Measurements from ENCODE around the gene NRF1.

NRF1 gene

GRCh38 chr7:129764247-129765084 lies 152.9 kb downstream of the NRF1 start:
- no peak for DNase-seq (ENCODE audit: low read depth)
- no peak overlapping the region for H3K4me3 ChIP-seq (ENCODE audit: low read depth, low read length)
- no peak for TF ChIP-seq CTCF (conservative IDR thresholded peaks at IDR 0.05; ENCODE audit: low read depth, low read length)

- no peak for DNase-seq (ENCODE audit: low read depth)
- no peak overlapping the region for H3K4me3 ChIP-seq (ENCODE audit: low read depth, low read length)
- TF ChIP-seq CTCF (conservative IDR thresholded peaks at IDR 0.05; ENCODE audit: low read depth, low read length) = no peak
Observed at GRCh38 chr7:129765352-129765751, 153.8 kb downstream of the NRF1 start.

- DNase-seq (ENCODE audit: low read depth) = no peak
- no peak overlapping the region for H3K4me3 ChIP-seq (ENCODE audit: low read depth, low read length)
- no peak for TF ChIP-seq CTCF (conservative IDR thresholded peaks at IDR 0.05; ENCODE audit: low read depth, low read length)
Observed at GRCh38 chr7:129767120-129768015, 155.8 kb downstream of the NRF1 start.

- no peak overlapping the region for H3K4me3 ChIP-seq (ENCODE audit: low read depth, low read length)
- TF ChIP-seq CTCF (conservative IDR thresholded peaks at IDR 0.05; ENCODE audit: low read depth, low read length) = no peak
- DNase-seq (ENCODE audit: low read depth) = no peak
Observed at GRCh38 chr7:129768614-129769399, 157.3 kb downstream of the NRF1 start.

GRCh38 chr7:129769400-129769774 lies 157.9 kb downstream of the NRF1 start:
- no peak for TF ChIP-seq CTCF (conservative IDR thresholded peaks at IDR 0.05; ENCODE audit: low read depth, low read length)
- no peak for DNase-seq (ENCODE audit: low read depth)
- no peak overlapping the region for H3K4me3 ChIP-seq (ENCODE audit: low read depth, low read length)

- DNase-seq (ENCODE audit: low read depth) = no peak
- H3K4me3 ChIP-seq (ENCODE audit: low read depth, low read length) = no peak overlapping the region
- TF ChIP-seq CTCF (conservative IDR thresholded peaks at IDR 0.05; ENCODE audit: low read depth, low read length) = no peak
Observed at GRCh38 chr7:129769866-129770808, 158.6 kb downstream of the NRF1 start.

All from choroid plexus epithelial cell (primary cell).